SK-N-MC (cell line): Measurements from ENCODE around the gene SULT1A4.
"Not testable (repeated sequence)": the region's sequence is repeated elsewhere in the genome, so short reads cannot be mapped to it uniquely, and the experiment has no call there.

Source experiments
- EZH2 ChIP-seq: fragments of 200-600 bp; sonication (generic); IDR thresholded peaks from one replicate; pipeline ENCODE4 v1.6.1; 2017; ENCODE audit warnings: antibody characterized with exemption
- POLR2AphosphoS5 ChIP-seq: IDR thresholded peaks from 2 replicates; pipeline ENCODE4 v1.6.1; 2012; ENCODE audit warnings: mild to moderate bottlenecking, low read depth, low read length, borderline replicate concordance

GRCh38 chr16:29472065-29472464 is 12.4 kb downstream of the SULT1A4 start:
- TF ChIP-seq POLR2AphosphoS5, EZH2: not testable (repeated sequence)
